ENCODE results near the gene CETP. TPM values are rescaled to one million over a fixed set of nuclear protein-coding genes. Genes with fewer than 3 reads are reported as not detected.

Gene CETP
- total and polyA plus RNA-seq, 2 of the 8 experiments (the other 6 are each of a cell fraction or from before 2014, with no cell fraction given), result not detected

DNA sequence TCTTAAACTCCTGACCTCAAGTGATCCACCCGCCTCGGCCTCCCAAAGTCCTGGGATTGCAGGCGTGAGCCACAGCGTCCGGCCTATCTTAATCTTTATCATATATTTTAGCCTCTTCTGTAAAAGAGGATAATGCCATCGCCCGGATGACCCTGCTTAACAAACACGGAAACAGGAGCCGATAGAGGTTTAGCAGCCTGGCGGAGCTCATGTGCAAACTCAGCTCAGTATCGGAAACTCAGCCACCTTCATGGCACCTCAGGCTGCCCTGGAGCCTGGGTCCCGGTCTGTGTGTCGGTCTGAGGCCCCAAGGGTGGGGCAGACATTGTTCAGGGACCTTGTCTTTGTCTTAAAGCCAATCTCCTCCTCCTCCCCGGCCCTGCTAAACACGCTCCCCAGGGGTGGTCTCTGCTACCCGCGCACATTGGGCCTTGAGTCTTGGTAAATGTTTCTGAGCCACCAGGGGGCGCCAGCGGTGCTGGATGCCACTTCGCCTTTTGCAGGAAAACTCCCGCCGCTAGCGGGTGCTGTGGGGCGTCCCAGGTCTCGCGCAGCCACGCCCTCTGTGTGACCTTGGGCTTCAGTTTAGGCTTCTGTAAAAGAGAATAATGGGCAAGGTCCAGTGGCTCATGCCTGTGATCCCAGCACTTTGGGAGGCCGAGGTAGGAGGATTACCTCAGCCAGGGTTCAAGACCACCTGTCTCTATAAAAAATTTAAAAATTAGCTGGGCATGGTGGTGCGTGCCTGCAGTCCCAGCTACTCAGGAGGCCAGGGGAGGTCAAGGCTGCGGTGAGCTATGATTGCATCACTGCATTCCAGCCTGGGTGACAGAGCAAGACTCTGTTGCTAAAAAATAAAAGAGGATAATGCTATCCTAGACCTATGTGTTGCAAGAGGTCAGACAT lies 2.7 kb downstream of the CETP start (continued):
- TF ChIP-seq RXRA (IDR thresholded peaks at IDR 0.05; ENCODE audit: insufficient read depth, low read depth, low read length) (peak; percentile 76; the same call in 1 of the 2 replicates), NANOG (IDR thresholded peaks at IDR 0.05; ENCODE audit: insufficient read depth, low read depth, low read length, poor library complexity, severe bottlenecking) (no peak), ZNF274 (IDR thresholded peaks at IDR 0.05; ENCODE audit: borderline replicate concordance, extremely low read depth, low read length) (no peak), GABPA (IDR thresholded peaks at IDR 0.05; ENCODE audit: borderline replicate concordance, insufficient read depth, low read length) (no peak), CHD1 (IDR thresholded peaks at IDR 0.05; ENCODE audit: low read depth, low read length) (no peak), POU5F1 (IDR thresholded peaks at IDR 0.05; ENCODE audit: low read depth, low read length) (no peak), CTBP2 (IDR thresholded peaks at IDR 0.05; ENCODE audit: borderline replicate concordance, insufficient read depth, insufficient read length, low read length) (no peak), CBX8 (IDR thresholded peaks at IDR 0.05; ENCODE audit: borderline replicate concordance, low read depth, low read length) (no peak), RBBP5 (IDR thresholded peaks at IDR 0.05; ENCODE audit: borderline replicate concordance, low read depth, low read length) (no peak), RNF2 (IDR thresholded peaks at IDR 0.05; ENCODE audit: borderline replicate concordance, low read depth, low read length, missing control alignments, poor library complexity, severe bottlenecking) (no peak), TBP (IDR thresholded peaks at IDR 0.05; ENCODE audit: low read depth, low read length) (peak; percentile 27; the same call in 1 of the 2 replicates), PHF8 (conservative IDR thresholded peaks at IDR 0.05; ENCODE audit: low read depth, low read length) (no peak), NRF1 (IDR thresholded peaks at IDR 0.05; ENCODE audit: low read depth, low read length) (no peak), KDM4A (IDR thresholded peaks at IDR 0.05; ENCODE audit: low read depth, low read length, severe bottlenecking) (no peak), TEAD4 (IDR thresholded peaks at IDR 0.05; ENCODE audit: low read depth, low read length) (peak; percentile 57; the same call in 1 of the 2 replicates), HDAC2 (IDR thresholded peaks at IDR 0.05; ENCODE audit: borderline replicate concordance in 1 of 2, low read depth in 2 of 2, low read length in 2 of 2) (peak in 1 of 2 experiments; percentile 78; a peak in 1 of 4 replicates), CHD2 (IDR thresholded peaks at IDR 0.05; ENCODE audit: low read length) (peak; percentile 71), BCL11A (IDR thresholded peaks at IDR 0.05; ENCODE audit: low read depth in 2 of 2, low read length in 2 of 2) (no peak), SP2 (IDR thresholded peaks at IDR 0.05; ENCODE audit: low read length) (no peak), TAF7 (optimal IDR thresholded peaks at IDR 0.05; ENCODE audit: borderline replicate concordance, low read depth, low read length) (peak; percentile 80), SP1 (IDR thresholded peaks at IDR 0.05; ENCODE audit: low read depth, low read length) (peak; percentile 39; the same call in 1 of the 2 replicates)
- TF ChIP-seq, protein P1, sequence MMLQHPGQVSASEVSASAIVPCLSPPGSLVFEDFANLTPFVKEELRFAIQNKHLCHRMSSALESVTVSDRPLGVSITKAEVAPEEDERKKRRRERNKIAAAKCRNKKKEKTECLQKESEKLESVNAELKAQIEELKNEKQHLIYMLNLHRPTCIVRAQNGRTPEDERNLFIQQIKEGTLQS (IDR thresholded peaks at IDR 0.05; ENCODE audit: insufficient read depth, low read depth, low read length), result peak; percentile 54; the same call in 1 of the 2 replicates
